Activated naive CD4-positive, alpha-beta T cell treated with anti-CD3 and anti-CD28 coated beads for 36 hours (primary cell): Measurements from ENCODE around the gene SMAD6. TPM values are rescaled to one million over a fixed set of nuclear protein-coding genes. Genes with fewer than 3 reads are reported as not detected.

Experiments used
- CTCF ChIA-PET: fragments of 350-600 bp; sonication (Branson Sonifier 250); formaldehyde crosslinking; loops from one replicate; lab custom pipeline; 2021; ENCODE audit warnings: antibody characterized with exemption; lab: Charles Lee
- DNase-seq: peaks from one replicate; pipeline ENCODE4 v3.0.0-alpha.2; 2020
- H3K27ac Mint-ChIP-seq: one replicate; pipeline ENCODE4 v1.8.0; 2021; ENCODE audit warnings: mild to moderate bottlenecking, mixed read lengths
- H3K27me3 Mint-ChIP-seq: one replicate; pipeline ENCODE4 v1.8.0; 2021; ENCODE audit warnings: low read depth, mixed read lengths
- H3K36me3 Mint-ChIP-seq: one replicate; pipeline ENCODE4 v1.8.0; 2021; ENCODE audit warnings: low read depth, mixed read lengths
- H3K4me1 Mint-ChIP-seq: one replicate; pipeline ENCODE4 v1.8.0; 2021; ENCODE audit warnings: low read depth, mixed read lengths
- H3K4me3 Mint-ChIP-seq: one replicate; pipeline ENCODE4 v1.8.0; 2021; ENCODE audit warnings: mild to moderate bottlenecking, moderate library complexity, mixed read lengths
- H3K9me3 Mint-ChIP-seq: one replicate; pipeline ENCODE4 v1.8.0; 2021; ENCODE audit warnings: mixed read lengths
- intact Hi-C: fragments of 100-400 bp; cut with micrococcal nuclease; formaldehyde crosslinking; loops from one replicate; pipeline ENCODE4 v1.15.1; 2023
- total RNA-seq, 2 experiments: library from RNA; stranded (reverse); gene quantifications; one replicate each; pipeline ENCODE4 v1.2.3, GENCODE V29; 2021

SMAD6 gene
- total RNA-seq, 2 experiments from 2014 or later: 0.05 TPM; not detected in 1

GRCh38 chr15:66705277-66706146 is 3.5 kb downstream of the SMAD6 start:
- H3K36me3 Mint-ChIP-seq: no peaks in the 10 kb centered on the region
- no peak for DNase-seq
- no peak overlapping the region for H3K27ac Mint-ChIP-seq
- H3K27me3 Mint-ChIP-seq: peaks cover 13% of the 10 kb centered on the region
- peaks cover 8% of the 10 kb centered on the region for H3K4me1 Mint-ChIP-seq
- no peaks in the 10 kb centered on the region for H3K9me3 Mint-ChIP-seq
- H3K4me3 Mint-ChIP-seq: no peak overlapping the region
- CTCF ChIA-PET: no interaction called here
- intact Hi-C loops: loop anchor here (10.0 kb wide), 1 partner anchor 51 kb away; no protein-coding TSS in a partner anchor

- no peaks in the 10 kb centered on the region for H3K36me3 Mint-ChIP-seq
- H3K27ac Mint-ChIP-seq: no peak overlapping the region
- H3K4me3 Mint-ChIP-seq: no peak overlapping the region
- peaks cover 13% of the 10 kb centered on the region for H3K27me3 Mint-ChIP-seq
- no peaks in the 10 kb centered on the region for H3K9me3 Mint-ChIP-seq
- intact Hi-C loops: loop anchor here (10.0 kb wide), 1 partner anchor 51 kb away; no protein-coding TSS in a partner anchor
- DNase-seq: no peak
- CTCF ChIA-PET: no interaction called here
- H3K4me1 Mint-ChIP-seq: peaks cover 8% of the 10 kb centered on the region
Observed at GRCh38 chr15:66706225-66706732, 4.2 kb downstream of the SMAD6 start.

GRCh38 chr15:66706840-66707239 is 4.8 kb downstream of the SMAD6 start:
- H3K9me3 Mint-ChIP-seq: no peaks in the 10 kb centered on the region
- H3K4me1 Mint-ChIP-seq: peaks cover 8% of the 10 kb centered on the region
- CTCF ChIA-PET: no interaction called here
- no peak for DNase-seq
- H3K27ac Mint-ChIP-seq: no peak overlapping the region
- intact Hi-C loops: loop anchor here (10.0 kb wide), 1 partner anchor 52 kb away; no protein-coding TSS in a partner anchor
- no peaks in the 10 kb centered on the region for H3K36me3 Mint-ChIP-seq
- H3K27me3 Mint-ChIP-seq: peaks cover 13% of the 10 kb centered on the region
- no peak overlapping the region for H3K4me3 Mint-ChIP-seq

DNA sequence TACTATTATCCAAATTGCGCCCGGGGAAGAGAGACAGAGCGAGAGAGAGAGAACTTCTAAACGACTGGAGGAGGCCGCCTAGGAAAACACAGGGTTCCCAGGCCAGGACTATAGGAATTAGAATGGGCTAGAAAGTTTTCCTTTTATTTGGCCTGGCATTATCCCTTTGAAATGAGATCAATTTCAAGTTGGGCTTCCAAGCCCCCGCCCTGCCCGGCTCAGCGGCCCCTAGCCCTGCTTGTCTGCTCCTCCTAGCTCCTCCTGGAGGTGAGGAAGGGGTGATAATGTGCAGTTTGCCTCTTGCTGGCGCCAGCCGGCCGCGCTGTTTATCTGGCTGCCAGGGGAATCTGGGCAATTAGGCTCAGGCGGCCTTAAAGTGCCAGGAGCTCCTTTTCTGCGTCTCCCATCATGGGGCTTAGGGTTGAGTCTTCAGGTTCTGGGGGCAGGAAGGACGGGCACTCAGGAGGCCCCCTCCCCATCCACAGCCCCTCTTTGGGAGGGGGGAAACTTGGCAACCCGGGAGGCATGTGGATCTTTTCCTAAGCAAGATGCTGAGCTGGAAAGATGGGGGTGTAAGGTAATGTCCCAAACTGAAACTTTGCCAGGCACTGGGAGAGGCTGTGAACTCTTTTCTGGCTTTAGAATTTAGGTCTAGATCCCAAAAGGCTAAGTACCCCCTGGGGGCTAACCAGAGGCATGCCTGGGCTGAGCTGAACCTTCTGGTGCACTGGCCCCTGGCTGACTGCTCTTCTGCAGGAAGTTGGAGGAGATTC is 5.5 kb downstream of the SMAD6 start:
- intact Hi-C loops: loop anchor here (10.0 kb wide), 1 partner anchor 53 kb away; no protein-coding TSS in a partner anchor
- H3K27me3 Mint-ChIP-seq: peaks cover 9% of the 10 kb centered on the region

GRCh38 chr15:66708389-66708788 is 6.4 kb downstream of the SMAD6 start:
- Mint-ChIP-seq H3K4me3 (no peak overlapping the region), H3K4me1 (peaks cover 3% of the 10 kb centered on the region), H3K9me3 (no peaks in the 10 kb centered on the region), H3K27me3 (peaks cover 8% of the 10 kb centered on the region), H3K36me3 (no peaks in the 10 kb centered on the region), H3K27ac (no peak overlapping the region)
- CTCF ChIA-PET: no interaction called here
- DNase-seq: no peak
- intact Hi-C loops: loop anchor here (10.0 kb wide), 1 partner anchor 54 kb away; no protein-coding TSS in a partner anchor

More for the DNA sequence above, 5.5 kb downstream of the SMAD6 start:
- H3K36me3 Mint-ChIP-seq: no peaks in the 10 kb centered on the region
- no peak overlapping the region for H3K27ac Mint-ChIP-seq
- CTCF ChIA-PET: no interaction called here
- DNase-seq: no peak
- H3K4me1 Mint-ChIP-seq: peaks cover 4% of the 10 kb centered on the region
- H3K9me3 Mint-ChIP-seq: no peaks in the 10 kb centered on the region
- no peak overlapping the region for H3K4me3 Mint-ChIP-seq

- no peak for DNase-seq
- H3K27me3 Mint-ChIP-seq: no peaks in the 10 kb centered on the region
- intact Hi-C loops: loop anchor here (10.0 kb wide), 1 partner anchor 55 kb away; no protein-coding TSS in a partner anchor
- no peaks in the 10 kb centered on the region for H3K4me1 Mint-ChIP-seq
- CTCF ChIA-PET: interaction anchor here (0.6 to 1.1 kb wide), 2 partner anchors 142 to 397 kb away, joined by 3 read pairs; no protein-coding TSS in a partner anchor
- H3K4me3 Mint-ChIP-seq: no peak overlapping the region
- no peaks in the 10 kb centered on the region for H3K9me3 Mint-ChIP-seq
- H3K27ac Mint-ChIP-seq: no peak overlapping the region
- no peaks in the 10 kb centered on the region for H3K36me3 Mint-ChIP-seq
Observed at GRCh38 chr15:66709884-66710283, 7.8 kb downstream of the SMAD6 start.

GRCh38 chr15:66711260-66711659 is 9.2 kb downstream of the SMAD6 start:
- Mint-ChIP-seq H3K4me3 (no peak overlapping the region), H3K4me1 (no peaks in the 10 kb centered on the region), H3K9me3 (no peaks in the 10 kb centered on the region), H3K27me3 (no peaks in the 10 kb centered on the region), H3K36me3 (no peaks in the 10 kb centered on the region), H3K27ac (no peak overlapping the region)
- intact Hi-C loops: no loop called here
- CTCF ChIA-PET: no interaction called here
- no peak for DNase-seq

- Mint-ChIP-seq H3K9me3 (no peaks in the 10 kb centered on the region), H3K27me3 (no peaks in the 10 kb centered on the region), H3K36me3 (no peaks in the 10 kb centered on the region), H3K27ac (no peak overlapping the region), H3K4me3 (no peak overlapping the region), H3K4me1 (no peaks in the 10 kb centered on the region)
- DNase-seq: no peak
- CTCF ChIA-PET: no interaction called here
- intact Hi-C loops: no loop called here
Observed at GRCh38 chr15:66711862-66712261, 9.8 kb downstream of the SMAD6 start.

GRCh38 chr15:66713843-66714508 is 11.9 kb downstream of the SMAD6 start:
- Mint-ChIP-seq H3K27ac (no peak overlapping the region), H3K36me3 (no peaks in the 10 kb centered on the region), H3K9me3 (no peaks in the 10 kb centered on the region), H3K4me3 (no peak overlapping the region), H3K27me3 (no peaks in the 10 kb centered on the region), H3K4me1 (no peaks in the 10 kb centered on the region)
- CTCF ChIA-PET: interaction anchor here (0.7 kb wide), 1 partner anchor 183 kb away, joined by 6 read pairs; no protein-coding TSS in a partner anchor
- no peak for DNase-seq
- intact Hi-C loops: no loop called here

GRCh38 chr15:66714543-66714981 is 12.5 kb downstream of the SMAD6 start:
- intact Hi-C loops: no loop called here

DNA sequence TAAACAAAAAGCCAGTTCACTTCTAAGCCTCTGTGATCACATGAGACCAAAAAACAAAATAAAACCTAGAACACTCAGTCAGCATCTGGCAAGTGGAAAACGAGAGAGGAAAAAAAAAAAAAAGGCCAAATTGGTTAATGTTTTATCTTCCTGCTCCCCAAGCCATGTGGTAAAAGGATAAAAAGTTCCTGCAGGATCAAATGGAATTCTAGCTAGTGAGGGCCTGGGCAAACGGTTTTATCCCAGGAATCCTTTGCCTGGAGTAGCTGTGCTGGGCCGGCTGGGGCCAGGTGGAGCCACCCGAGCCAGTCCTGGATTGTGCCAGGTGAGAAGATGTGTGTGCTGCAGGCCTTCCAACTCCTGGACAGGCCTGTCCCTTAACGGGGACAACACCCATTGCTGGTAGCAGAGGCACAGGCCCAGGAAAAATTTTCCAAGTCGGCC is 13.2 kb downstream of the SMAD6 start:
- no peak for DNase-seq
- H3K27ac Mint-ChIP-seq: no peak overlapping the region
- no peaks in the 10 kb centered on the region for H3K9me3 Mint-ChIP-seq
- CTCF ChIA-PET: interaction anchor here (0.8 kb wide), 1 partner anchor 30 kb away, joined by 3 read pairs; no protein-coding TSS in a partner anchor
- H3K27me3 Mint-ChIP-seq: no peaks in the 10 kb centered on the region
- H3K36me3 Mint-ChIP-seq: no peaks in the 10 kb centered on the region
- H3K4me1 Mint-ChIP-seq: peaks cover 7% of the 10 kb centered on the region
- no peak overlapping the region for H3K4me3 Mint-ChIP-seq
- intact Hi-C loops: no loop called here

More at GRCh38 chr15:66714543-66714981, 12.5 kb downstream of the SMAD6 start:
- Mint-ChIP-seq H3K9me3 (no peaks in the 10 kb centered on the region), H3K4me1 (peaks cover 1% of the 10 kb centered on the region), H3K27ac (no peak overlapping the region), H3K27me3 (no peaks in the 10 kb centered on the region), H3K36me3 (no peaks in the 10 kb centered on the region), H3K4me3 (no peak overlapping the region)
- DNase-seq: no peak
- CTCF ChIA-PET: interaction anchor here (0.7 to 0.8 kb wide), 2 partner anchors 30 to 182 kb away, joined by 3 to 6 read pairs; no protein-coding TSS in a partner anchor
